CD4-positive, CD25-positive, alpha-beta regulatory T cell (primary cell): ENCODE measurements around the gene NXPE1. TPM values are rescaled to one million over a fixed set of nuclear protein-coding genes. Genes with fewer than 3 reads are reported as not detected.
"Not testable (repeated sequence)": the region's sequence is repeated elsewhere in the genome, so short reads cannot be mapped to it uniquely, and the experiment has no call there.

Experiments used
- ATAC-seq, 2 donors: fragments of 150-1000 bp; cut with Tn5 transposase; one replicate each; pipeline ENCODE4 v1.10.0; 2021; ENCODE audit warnings: low read depth in 2 of 2, moderate number of reproducible peaks in 2 of 2, moderate library complexity in 1 of 2
- DNase-seq, 3 donors: peaks; one replicate each; pipeline versions ENCODE4 v3.0.0 to v3.0.0-alpha.2; 2012 to 2022; ENCODE audit warnings: mixed read lengths in 1 of 3
- H3K27ac ChIP-seq: one replicate; pipeline ENCODE4 v1.7.0; 2013; ENCODE audit warnings: mild to moderate bottlenecking, low read length; ENCODE audit not compliant: insufficient read depth, poor library complexity, severe bottlenecking
- H3K27me3 ChIP-seq: one replicate; pipeline ENCODE4 v1.7.0; 2013; ENCODE audit warnings: low read length; ENCODE audit not compliant: control insufficient read depth, insufficient read depth
- H3K36me3 ChIP-seq: one replicate; pipeline ENCODE4 v1.7.0; 2013; ENCODE audit warnings: mild to moderate bottlenecking, low read length, moderate library complexity; ENCODE audit not compliant: control insufficient read depth, insufficient read depth
- H3K4me1 ChIP-seq: 2 replicates; pipeline ENCODE4 v1.7.0; 2013; ENCODE audit warnings: mild to moderate bottlenecking, low read length; ENCODE audit not compliant: insufficient read depth, control insufficient read depth, poor library complexity, severe bottlenecking
- H3K4me3 ChIP-seq: one replicate; pipeline ENCODE4 v1.7.0; 2013; ENCODE audit warnings: low read depth, mild to moderate bottlenecking, low read length, moderate library complexity
- H3K9me3 ChIP-seq, 2 experiments: 1 replicate in 1 of 2; 2 replicates in 1 of 2; pipeline ENCODE4 v1.7.0; 2013; ENCODE audit warnings: low read length in 2 of 2, mild to moderate bottlenecking in 1 of 2, moderate library complexity in 1 of 2; ENCODE audit not compliant: control insufficient read depth in 2 of 2
- H3K27ac Mint-ChIP-seq, 3 donors: one replicate each; pipeline ENCODE4 v1.8.0; 2020 to 2022; ENCODE audit warnings: mild to moderate bottlenecking in 3 of 3, mixed read lengths in 3 of 3, moderate library complexity in 2 of 3
- H3K27me3 Mint-ChIP-seq: one replicate; pipeline ENCODE4 v1.8.0; 2022; ENCODE audit warnings: mild to moderate bottlenecking, mixed read lengths
- H3K36me3 Mint-ChIP-seq: one replicate; pipeline ENCODE4 v1.8.0; 2020; ENCODE audit warnings: mixed read lengths
- H3K4me1 Mint-ChIP-seq, 4 donors: one replicate each; pipeline ENCODE4 v1.8.0; 2020 to 2022; ENCODE audit warnings: mixed read lengths in 4 of 4, mild to moderate bottlenecking in 1 of 4
- H3K4me3 Mint-ChIP-seq, 4 donors: one replicate each; pipeline ENCODE4 v1.8.0; 2020 to 2022; ENCODE audit warnings: mild to moderate bottlenecking in 4 of 4, mixed read lengths in 4 of 4, moderate library complexity in 3 of 4
- H3K9me3 Mint-ChIP-seq, 7 donors: one replicate each; pipeline ENCODE4 v1.8.0; 2020 to 2022; ENCODE audit warnings: mixed read lengths in 7 of 7, mild to moderate bottlenecking in 3 of 7, moderate library complexity in 2 of 7
- polyA plus RNA-seq, 4 donors: library from polyadenylated mRNA; unstranded; fragments of 300-500 nt; fragmentation: Illumina TruSeq; gene quantifications; one replicate each; pipeline ENCODE4 v1.2.3, GENCODE V29; 2021
- total RNA-seq: library from RNA; stranded (reverse); gene quantifications from one replicate; pipeline ENCODE4 v1.2.3, GENCODE V29; 2022

Gene NXPE1
- not detected for total RNA-seq
- not detected for polyA plus RNA-seq

DNA sequence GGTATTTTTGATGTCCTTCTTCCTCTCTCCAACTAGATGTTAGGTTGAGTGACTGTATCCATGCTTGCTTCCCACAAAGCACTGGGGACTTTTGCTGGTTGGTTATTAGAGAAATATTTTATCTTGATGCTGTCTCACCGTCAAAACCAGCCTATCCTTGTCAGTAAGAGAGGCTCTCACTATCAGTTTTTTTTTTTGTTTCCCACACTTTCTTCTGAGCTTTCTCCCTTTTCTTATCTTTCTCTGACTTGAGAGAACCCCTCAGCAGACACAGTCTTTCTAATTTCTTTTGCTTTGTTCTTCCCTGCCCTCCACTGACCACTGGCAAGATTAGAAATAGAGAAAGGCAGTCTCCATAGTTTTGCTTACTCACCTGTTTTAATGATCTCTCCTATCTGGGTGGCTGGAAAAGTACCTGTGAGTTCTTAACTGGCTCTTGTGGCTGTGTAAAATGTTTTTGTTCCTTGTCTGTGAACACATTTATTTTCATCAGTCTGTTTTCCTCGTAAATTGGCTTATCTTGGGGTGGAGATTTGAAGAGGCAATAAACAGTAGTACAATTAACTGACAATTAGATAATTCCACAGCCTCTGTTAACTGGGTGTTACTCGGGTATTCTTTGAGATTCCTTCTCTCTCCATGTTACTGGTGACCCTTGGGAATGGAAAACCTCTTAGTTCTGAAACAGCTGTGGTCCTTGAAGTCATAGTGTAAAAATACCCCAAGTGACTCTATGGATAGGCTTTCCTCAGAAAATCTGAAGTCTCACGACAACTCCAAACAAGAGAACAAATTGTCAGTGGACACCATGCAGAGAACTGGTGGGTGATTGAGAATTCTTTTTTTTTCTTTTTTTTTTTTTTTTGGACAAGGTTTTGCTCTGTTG is at the start of gene NXPE1:
Gene NXPE1, minus strand, starts transcription at position 457 of the 886 bp plus-strand sequence. CDS start 8,680 bp downstream, outside the sequence.
- DNase-seq (no peak), ATAC-seq (no peak)
- Histone ChIP-seq H3K27ac (no peak within 1 kb of the TSS), H3K4me1 (no peaks in the 10 kb centered on the region), H3K9me3 (no peaks in the 10 kb centered on the region), H3K36me3 (no peaks in the 10 kb centered on the region), H3K4me3 (no peak within 1 kb of the TSS), H3K27me3 (no peaks in the 10 kb centered on the region)
- Mint-ChIP-seq H3K4me1 (no peaks in the 10 kb centered on the region), H3K4me3 (no peak within 1 kb of the TSS), H3K36me3 (no peaks in the 10 kb centered on the region), H3K27me3 (peaks cover 4% of the 10 kb centered on the region), H3K9me3 (peaks cover 0 to 3% (median 0%) of the 10 kb centered on the region in 7 donors), H3K27ac (no peak within 1 kb of the TSS)

GRCh38 chr11:114609429-114609828 is 49.7 kb upstream of the NXPE1 start:
- no peak overlapping the region for H3K4me3 ChIP-seq
- Mint-ChIP-seq H3K9me3 (peaks cover 0 to 9% (median 3%) of the 10 kb centered on the region in 7 donors), H3K4me1 (no peaks in the 10 kb centered on the region), H3K4me3 (no peak overlapping the region), H3K36me3 (no peaks in the 10 kb centered on the region), H3K27me3 (no peaks in the 10 kb centered on the region), H3K27ac (no peak overlapping the region)
- no peak for ATAC-seq
- no peaks in the 10 kb centered on the region for H3K4me1 ChIP-seq
- H3K9me3 ChIP-seq: peaks cover 0 to 6% of the 10 kb centered on the region in 2 experiments
- H3K36me3 ChIP-seq: no peaks in the 10 kb centered on the region
- no peak for DNase-seq
- H3K27ac ChIP-seq: no peak overlapping the region
- H3K27me3 ChIP-seq: no peaks in the 10 kb centered on the region

DNA sequence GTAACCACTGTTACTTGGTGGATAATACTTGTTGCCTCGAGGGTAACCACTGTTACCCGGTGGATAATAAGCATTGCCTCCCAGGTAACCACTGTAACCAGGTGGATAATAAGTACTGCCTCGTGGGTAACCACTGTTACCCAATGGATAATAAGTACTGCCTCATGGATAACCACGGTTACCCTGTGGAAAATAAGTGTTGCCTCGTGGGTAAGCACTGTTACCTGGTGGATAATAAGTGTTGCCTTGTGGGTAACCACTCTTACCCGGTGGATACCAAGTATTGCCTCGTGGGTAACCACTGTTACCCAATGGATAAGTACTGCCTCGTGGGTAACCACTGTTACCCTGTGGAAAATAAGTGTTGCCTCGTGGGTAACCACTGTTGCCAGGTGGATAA is 48.9 kb upstream of the NXPE1 start:
- H3K36me3 ChIP-seq, H3K27ac Mint-ChIP-seq, DNase-seq, ATAC-seq, H3K9me3 ChIP-seq, H3K4me1 Mint-ChIP-seq, H3K27ac ChIP-seq, H3K4me1 ChIP-seq, H3K4me3 ChIP-seq, H3K27me3 ChIP-seq, H3K4me3 Mint-ChIP-seq, H3K9me3 Mint-ChIP-seq, H3K27me3 Mint-ChIP-seq, H3K36me3 Mint-ChIP-seq: not testable (repeated sequence)

- Mint-ChIP-seq H3K4me3 (no peak overlapping the region), H3K27me3 (no peaks in the 10 kb centered on the region), H3K4me1 (no peaks in the 10 kb centered on the region), H3K27ac (no peak overlapping the region), H3K9me3 (peaks cover 0 to 5% (median 3%) of the 10 kb centered on the region in 7 donors), H3K36me3 (no peaks in the 10 kb centered on the region)
- DNase-seq: no peak
- H3K36me3 ChIP-seq: no peaks in the 10 kb centered on the region
- H3K9me3 ChIP-seq: peaks cover 0 to 6% of the 10 kb centered on the region in 2 experiments
- ATAC-seq: no peak
- H3K4me3 ChIP-seq: no peak overlapping the region
- no peak overlapping the region for H3K27ac ChIP-seq
- H3K4me1 ChIP-seq: no peaks in the 10 kb centered on the region
- H3K27me3 ChIP-seq: no peaks in the 10 kb centered on the region
Observed at GRCh38 chr11:114607753-114608459, 48.2 kb upstream of the NXPE1 start.

GRCh38 chr11:114606802-114607075 is 47.1 kb upstream of the NXPE1 start:
- not testable (repeated sequence) for H3K27ac ChIP-seq, H3K27me3 ChIP-seq, H3K4me3 Mint-ChIP-seq, H3K9me3 Mint-ChIP-seq, H3K27ac Mint-ChIP-seq, H3K27me3 Mint-ChIP-seq, H3K4me1 Mint-ChIP-seq, H3K4me3 ChIP-seq, H3K36me3 ChIP-seq, ATAC-seq, H3K36me3 Mint-ChIP-seq, H3K4me1 ChIP-seq, DNase-seq, H3K9me3 ChIP-seq

DNA sequence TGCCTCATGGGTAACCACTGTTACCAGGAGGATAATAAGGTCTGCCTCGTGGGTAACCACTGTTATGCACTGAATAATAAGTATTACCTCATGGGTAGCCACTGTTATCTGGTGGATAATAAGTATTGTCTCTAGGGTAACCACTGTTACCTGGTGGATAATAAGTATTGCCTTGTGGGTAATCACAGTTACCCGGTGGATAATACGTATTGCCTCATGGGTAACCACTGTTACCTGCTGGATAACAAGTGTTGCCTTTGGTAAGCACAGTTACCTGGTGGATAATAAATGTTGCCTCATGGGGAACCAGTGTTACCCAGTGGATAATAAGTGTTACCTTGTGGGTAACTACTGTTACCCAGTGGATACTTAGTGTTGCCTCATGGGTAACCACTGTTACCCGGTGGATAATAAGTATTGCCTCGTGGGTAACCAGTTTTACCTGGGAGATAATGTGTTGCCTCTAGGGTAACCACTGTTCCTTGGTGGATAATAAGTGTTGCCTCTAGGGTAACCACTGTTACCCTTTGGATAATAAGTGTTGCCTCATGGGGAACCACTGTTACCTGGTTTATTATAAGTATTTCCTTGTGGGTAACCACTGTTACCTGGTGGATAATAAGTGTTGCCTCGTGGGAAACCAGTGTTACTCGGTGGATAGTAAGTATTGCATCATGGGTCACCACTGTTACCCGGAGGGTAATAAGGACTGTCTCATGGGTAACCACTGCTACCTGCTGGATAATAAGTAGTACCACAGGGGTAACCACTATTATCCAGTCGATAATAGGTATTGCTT is 46.5 kb upstream of the NXPE1 start:
- Mint-ChIP-seq H3K27me3 (no peaks in the 10 kb centered on the region), H3K4me3 (no peak overlapping the region), H3K27ac (no peak overlapping the region), H3K4me1 (no peaks in the 10 kb centered on the region), H3K9me3 (peaks cover 0 to 5% (median 1%) of the 10 kb centered on the region in 7 donors), H3K36me3 (no peaks in the 10 kb centered on the region)
- H3K36me3 ChIP-seq: no peaks in the 10 kb centered on the region
- peaks cover 0 to 6% of the 10 kb centered on the region in 2 experiments for H3K9me3 ChIP-seq
- H3K27me3 ChIP-seq: no peaks in the 10 kb centered on the region
- H3K4me1 ChIP-seq: no peaks in the 10 kb centered on the region
- H3K4me3 ChIP-seq: no peak overlapping the region
- H3K27ac ChIP-seq: no peak overlapping the region
- DNase-seq (no peak), ATAC-seq (no peak)

DNA sequence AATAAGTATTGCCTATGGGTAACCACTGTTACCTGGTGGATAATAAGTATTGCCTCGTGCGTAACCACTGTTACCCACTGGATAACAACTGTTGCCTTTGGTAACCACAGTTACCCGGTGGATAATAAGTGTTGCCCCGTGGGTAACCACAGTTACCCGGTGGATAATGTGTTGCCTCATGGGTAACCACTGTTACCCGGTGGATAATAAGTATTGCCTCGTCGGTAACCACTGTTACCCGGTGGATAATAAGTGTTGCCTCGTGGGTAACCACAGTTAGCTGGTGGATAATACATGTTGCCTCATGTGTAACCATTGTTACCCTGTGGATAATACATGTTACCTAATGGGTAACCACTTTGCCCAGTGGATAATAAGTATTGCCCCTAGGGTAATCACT is 45.7 kb upstream of the NXPE1 start:
- Histone ChIP-seq H3K4me1 (no peaks in the 10 kb centered on the region), H3K9me3 (peaks cover 0 to 4% of the 10 kb centered on the region in 2 experiments), H3K27ac (no peak overlapping the region), H3K36me3 (no peaks in the 10 kb centered on the region), H3K27me3 (no peaks in the 10 kb centered on the region), H3K4me3 (no peak overlapping the region)
- Mint-ChIP-seq H3K27ac (no peak overlapping the region), H3K9me3 (peaks cover 0 to 5% (median 0%) of the 10 kb centered on the region in 7 donors), H3K4me1 (no peaks in the 10 kb centered on the region), H3K27me3 (no peaks in the 10 kb centered on the region), H3K4me3 (no peak overlapping the region), H3K36me3 (no peaks in the 10 kb centered on the region)
- DNase-seq (no peak), ATAC-seq (no peak)
